Activated T-helper 17 cell treated with anti-CD3 and anti-CD28 coated beads, Interleukin-2, amount 50 U/mL, for 72 hours (primary cell): ENCODE data around the gene MRTFB. TPM values are rescaled to one million over a fixed set of nuclear protein-coding genes. Genes with fewer than 3 reads are reported as not detected.

Source experiments
- ATAC-seq: fragments of 150-1000 bp; cut with Tn5 transposase; replicated peaks from 2 replicates; pipeline ENCODE4 v1.10.0; 2021; ENCODE audit warnings: mild to moderate bottlenecking, moderate library complexity
- H3K27ac Mint-ChIP-seq: one replicate; pipeline ENCODE4 v1.8.0; 2022; ENCODE audit warnings: mixed read lengths
- H3K27me3 Mint-ChIP-seq: one replicate; pipeline ENCODE4 v1.8.0; 2022; ENCODE audit warnings: mixed read lengths
- H3K36me3 Mint-ChIP-seq: one replicate; pipeline ENCODE4 v1.8.0; 2022; ENCODE audit warnings: low read depth, mild to moderate bottlenecking, mixed read lengths
- H3K4me1 Mint-ChIP-seq: one replicate; pipeline ENCODE4 v1.8.0; 2022; ENCODE audit warnings: mixed read lengths
- H3K4me3 Mint-ChIP-seq: one replicate; pipeline ENCODE4 v1.8.0; 2022; ENCODE audit warnings: mild to moderate bottlenecking, mixed read lengths
- H3K9me3 Mint-ChIP-seq: one replicate; pipeline ENCODE4 v1.8.0; 2022; ENCODE audit warnings: mixed read lengths
- total RNA-seq, 2 donors: library from RNA; stranded (reverse); gene quantifications; one replicate each; pipeline ENCODE4 v1.2.3, GENCODE V29; 2022

The MRTFB gene
- total RNA-seq, 2 donors from 2014 or later = 18.2 to 18.8 TPM

- Mint-ChIP-seq H3K27ac (no peak overlapping the region), H3K9me3 (no peaks in the 10 kb centered on the region), H3K27me3 (no peaks in the 10 kb centered on the region), H3K4me3 (no peak overlapping the region), H3K36me3 (peaks cover 6% of the 10 kb centered on the region), H3K4me1 (peaks cover 15% of the 10 kb centered on the region)
- ATAC-seq = no peak
Observed at GRCh38 chr16:14125000-14125681, 54.0 kb downstream of the MRTFB start.

GRCh38 chr16:14125708-14126107 lies 54.6 kb downstream of the MRTFB start:
- no peak for ATAC-seq
- H3K9me3 Mint-ChIP-seq = no peaks in the 10 kb centered on the region

GRCh38 chr16:14128097-14128496 lies 57.0 kb downstream of the MRTFB start:
- H3K27ac Mint-ChIP-seq = no peak overlapping the region
- peaks cover 10% of the 10 kb centered on the region for H3K4me1 Mint-ChIP-seq
- H3K9me3 Mint-ChIP-seq = no peaks in the 10 kb centered on the region
- no peaks in the 10 kb centered on the region for H3K36me3 Mint-ChIP-seq
- no peaks in the 10 kb centered on the region for H3K27me3 Mint-ChIP-seq
- ATAC-seq = no peak
- no peak overlapping the region for H3K4me3 Mint-ChIP-seq

More at GRCh38 chr16:14125708-14126107, 54.6 kb downstream of the MRTFB start:
- Mint-ChIP-seq H3K4me3 (no peak overlapping the region), H3K4me1 (peaks cover 15% of the 10 kb centered on the region), H3K27ac (no peak overlapping the region), H3K27me3 (no peaks in the 10 kb centered on the region), H3K36me3 (peaks cover 6% of the 10 kb centered on the region)

- Mint-ChIP-seq H3K9me3 (no peaks in the 10 kb centered on the region), H3K27ac (no peak overlapping the region), H3K4me1 (peaks cover 4% of the 10 kb centered on the region), H3K4me3 (no peak overlapping the region), H3K36me3 (no peaks in the 10 kb centered on the region), H3K27me3 (no peaks in the 10 kb centered on the region)
- no peak for ATAC-seq
Observed at GRCh38 chr16:14129502-14129901, 58.4 kb downstream of the MRTFB start.

- H3K36me3 Mint-ChIP-seq = no peaks in the 10 kb centered on the region
- H3K4me3 Mint-ChIP-seq = no peak overlapping the region
- H3K9me3 Mint-ChIP-seq = no peaks in the 10 kb centered on the region
- no peaks in the 10 kb centered on the region for H3K4me1 Mint-ChIP-seq
- H3K27ac Mint-ChIP-seq = peak overlapping the region; percentile 17
- ATAC-seq = no peak
- no peaks in the 10 kb centered on the region for H3K27me3 Mint-ChIP-seq
Observed at GRCh38 chr16:14131774-14132695, 60.9 kb downstream of the MRTFB start.

DNA sequence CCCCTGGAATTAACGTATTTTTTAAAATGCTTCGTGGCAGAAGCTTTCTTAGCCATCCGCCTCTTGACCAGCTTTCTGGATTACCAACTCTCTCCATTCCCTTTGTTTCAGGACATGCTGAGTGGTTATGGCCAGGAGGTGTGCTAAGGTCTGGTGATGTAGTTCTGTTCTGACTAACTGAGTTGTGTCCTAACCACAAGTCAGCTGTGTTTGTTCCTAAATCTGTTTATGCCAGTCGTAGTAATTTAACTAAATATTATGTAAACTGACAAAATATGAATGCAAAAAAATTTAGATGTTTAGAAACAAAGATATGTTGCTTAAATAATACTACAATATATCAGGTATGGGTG lies 61.6 kb downstream of the MRTFB start:
- H3K9me3 Mint-ChIP-seq = no peaks in the 10 kb centered on the region
- no peak overlapping the region for H3K27ac Mint-ChIP-seq
- H3K4me1 Mint-ChIP-seq = no peaks in the 10 kb centered on the region
- H3K36me3 Mint-ChIP-seq = no peaks in the 10 kb centered on the region
- H3K27me3 Mint-ChIP-seq = no peaks in the 10 kb centered on the region
- no peak overlapping the region for H3K4me3 Mint-ChIP-seq
- no peak for ATAC-seq

DNA sequence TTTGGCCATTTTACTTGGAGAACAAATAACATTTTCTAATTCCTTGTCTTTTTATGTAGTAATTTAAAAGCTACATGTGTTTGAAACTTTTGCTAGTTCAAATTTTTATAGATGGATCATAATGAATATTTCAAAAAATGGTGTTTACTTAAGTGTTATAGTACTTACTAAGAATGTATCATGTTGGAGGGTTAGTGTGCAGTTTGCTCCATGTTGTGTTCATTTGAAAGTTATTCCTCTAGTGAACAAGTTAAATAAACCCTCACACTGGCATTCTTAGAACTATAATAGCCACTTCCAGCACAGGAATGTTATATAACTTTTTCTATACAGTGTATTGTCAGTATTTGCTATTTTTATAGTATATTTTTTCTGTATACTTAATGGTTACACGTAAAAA lies 62.8 kb downstream of the MRTFB start:
- Mint-ChIP-seq H3K27me3 (no peaks in the 10 kb centered on the region), H3K4me1 (no peaks in the 10 kb centered on the region), H3K36me3 (peaks cover 3% of the 10 kb centered on the region), H3K27ac (no peak overlapping the region), H3K4me3 (no peak overlapping the region), H3K9me3 (no peaks in the 10 kb centered on the region)
- no peak for ATAC-seq

DNA sequence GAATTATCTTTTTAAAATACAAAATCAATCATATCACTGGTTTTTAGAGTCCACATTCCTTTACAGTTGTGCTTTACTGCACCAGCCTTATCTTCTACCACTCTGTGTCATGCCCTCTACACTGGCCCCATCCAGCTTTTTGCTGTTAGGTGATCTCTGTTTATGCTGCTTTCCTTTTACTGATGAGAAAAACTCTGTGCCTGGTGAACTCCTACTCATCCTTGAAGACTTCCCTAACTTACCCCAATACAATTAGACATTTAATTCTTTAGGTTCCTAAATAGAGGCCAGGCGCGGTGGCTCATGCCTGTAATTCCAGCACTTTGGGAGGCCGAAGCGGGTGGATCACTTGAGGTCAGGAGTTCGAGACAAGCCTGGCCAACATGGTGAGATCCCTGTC lies 64.6 kb downstream of the MRTFB start:
- no peak overlapping the region for H3K4me3 Mint-ChIP-seq
- no peak overlapping the region for H3K27ac Mint-ChIP-seq
- peaks cover 14% of the 10 kb centered on the region for H3K36me3 Mint-ChIP-seq
- H3K4me1 Mint-ChIP-seq = no peaks in the 10 kb centered on the region
- H3K9me3 Mint-ChIP-seq = no peaks in the 10 kb centered on the region
- no peak for ATAC-seq
- no peaks in the 10 kb centered on the region for H3K27me3 Mint-ChIP-seq

DNA sequence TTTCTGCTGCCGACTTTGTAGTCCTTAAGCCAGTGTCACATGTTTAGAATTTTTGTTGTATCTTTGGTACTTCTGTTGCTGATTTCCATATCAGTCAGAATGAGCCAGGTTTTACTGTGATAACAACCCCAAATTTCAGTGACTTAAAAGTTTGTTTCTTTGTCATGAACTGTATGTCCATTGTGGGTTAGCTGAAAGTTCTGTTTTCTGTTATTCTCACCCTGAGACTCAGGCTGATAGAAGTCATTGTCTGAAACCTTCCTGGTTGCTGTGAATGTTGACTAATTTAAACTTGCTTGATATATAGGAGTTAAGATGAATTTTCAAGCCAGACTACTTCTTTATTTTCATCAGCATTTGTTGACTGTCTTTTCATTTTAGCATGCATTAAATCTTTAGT lies 68.8 kb downstream of the MRTFB start:
- peak; percentile 35 for ATAC-seq
- Mint-ChIP-seq H3K36me3 (peaks cover 35% of the 10 kb centered on the region), H3K4me1 (no peaks in the 10 kb centered on the region), H3K27ac (no peak overlapping the region), H3K27me3 (no peaks in the 10 kb centered on the region), H3K4me3 (no peak overlapping the region), H3K9me3 (no peaks in the 10 kb centered on the region)

DNA sequence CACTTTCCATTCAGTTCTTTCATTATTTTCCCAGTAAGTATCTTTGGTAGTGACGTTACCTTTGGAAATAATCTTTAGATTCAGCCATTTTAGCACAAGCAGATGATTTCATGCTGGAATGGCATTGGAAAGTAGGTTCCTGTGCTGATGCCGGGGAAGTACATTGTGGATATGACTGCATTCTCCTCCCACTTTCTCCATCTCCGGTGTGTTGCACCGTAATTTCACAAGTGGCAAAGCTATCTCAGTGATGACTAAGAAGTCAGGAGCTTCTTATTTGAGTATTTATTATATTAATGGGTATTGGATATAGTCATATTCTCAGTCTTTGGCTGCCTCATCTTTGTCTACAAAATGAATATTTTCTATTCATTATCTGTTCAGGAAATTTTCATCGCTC lies 69.8 kb downstream of the MRTFB start:
- H3K36me3 Mint-ChIP-seq = peaks cover 35% of the 10 kb centered on the region
- no peak for ATAC-seq

GRCh38 chr16:14146445-14146844 lies 75.3 kb downstream of the MRTFB start:
- no peak for ATAC-seq
- H3K4me1 Mint-ChIP-seq = no peaks in the 10 kb centered on the region
- peaks cover 14% of the 10 kb centered on the region for H3K36me3 Mint-ChIP-seq
- H3K27ac Mint-ChIP-seq = no peak overlapping the region
- no peak overlapping the region for H3K4me3 Mint-ChIP-seq
- no peaks in the 10 kb centered on the region for H3K27me3 Mint-ChIP-seq
- no peaks in the 10 kb centered on the region for H3K9me3 Mint-ChIP-seq

More for the DNA sequence above, 69.8 kb downstream of the MRTFB start:
- Mint-ChIP-seq H3K4me1 (no peaks in the 10 kb centered on the region), H3K27me3 (no peaks in the 10 kb centered on the region), H3K4me3 (no peak overlapping the region), H3K27ac (no peak overlapping the region), H3K9me3 (no peaks in the 10 kb centered on the region)

GRCh38 chr16:14148016-14148415 lies 76.9 kb downstream of the MRTFB start:
- H3K27ac Mint-ChIP-seq = no peak overlapping the region
- ATAC-seq = no peak
- H3K4me3 Mint-ChIP-seq = no peak overlapping the region

DNA sequence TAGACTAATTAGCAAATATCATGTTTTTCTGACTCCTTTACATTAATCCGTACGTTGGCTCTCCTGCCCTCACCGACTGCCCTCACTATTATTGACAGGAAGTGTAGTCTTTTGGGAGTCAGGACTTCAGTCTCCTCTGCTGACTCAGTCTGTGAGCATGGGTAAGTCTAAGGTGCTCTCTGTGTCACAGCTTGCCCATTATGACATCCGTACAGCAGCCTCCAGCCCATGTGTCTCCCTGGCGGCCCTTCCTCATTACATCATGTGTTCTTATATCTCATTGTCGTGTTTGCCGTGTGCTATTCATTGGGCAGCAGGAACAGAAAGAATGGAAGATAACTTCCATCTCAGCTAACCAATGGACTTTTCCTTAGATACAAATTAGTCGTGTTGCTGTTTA lies 77.5 kb downstream of the MRTFB start:
- Mint-ChIP-seq H3K9me3 (no peaks in the 10 kb centered on the region), H3K36me3 (peaks cover under 1% of the 10 kb centered on the region), H3K27ac (no peak overlapping the region), H3K4me3 (no peak overlapping the region), H3K4me1 (no peaks in the 10 kb centered on the region), H3K27me3 (no peaks in the 10 kb centered on the region)
- ATAC-seq = no peak

More at GRCh38 chr16:14148016-14148415, 76.9 kb downstream of the MRTFB start:
- peaks cover 6% of the 10 kb centered on the region for H3K36me3 Mint-ChIP-seq
- H3K4me1 Mint-ChIP-seq = no peaks in the 10 kb centered on the region
- H3K27me3 Mint-ChIP-seq = no peaks in the 10 kb centered on the region
- no peaks in the 10 kb centered on the region for H3K9me3 Mint-ChIP-seq

DNA sequence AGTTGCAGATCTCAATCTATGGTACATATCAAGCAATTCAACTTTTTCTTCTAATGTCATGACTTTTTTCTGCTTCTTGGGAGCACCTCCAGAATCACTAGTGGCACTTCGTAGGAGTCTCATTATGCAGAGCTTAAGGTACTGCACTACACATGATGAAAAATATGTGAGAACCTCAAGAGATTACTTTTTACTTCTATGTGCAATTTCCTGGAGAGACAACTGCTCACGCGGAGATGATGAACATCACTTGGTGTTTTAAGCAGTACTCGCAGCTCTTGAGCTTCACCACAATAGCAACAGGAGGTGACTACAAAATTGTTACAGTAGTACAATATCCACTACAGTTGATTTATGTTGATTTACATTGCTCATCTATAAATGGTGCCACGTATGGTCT lies 79.7 kb downstream of the MRTFB start:
- no peak overlapping the region for H3K4me3 Mint-ChIP-seq
- H3K27me3 Mint-ChIP-seq = no peaks in the 10 kb centered on the region
- H3K27ac Mint-ChIP-seq = no peak overlapping the region
- no peaks in the 10 kb centered on the region for H3K4me1 Mint-ChIP-seq
- no peaks in the 10 kb centered on the region for H3K36me3 Mint-ChIP-seq
- no peak for ATAC-seq
- H3K9me3 Mint-ChIP-seq = no peaks in the 10 kb centered on the region
